ENCODE measurements around the gene PAQR5. TPM values are rescaled to one million over a fixed set of nuclear protein-coding genes. Genes with fewer than 3 reads are reported as not detected.

PAQR5 gene
- polyA plus RNA-seq, 1 experiment, result 2.8 TPM

DNA sequence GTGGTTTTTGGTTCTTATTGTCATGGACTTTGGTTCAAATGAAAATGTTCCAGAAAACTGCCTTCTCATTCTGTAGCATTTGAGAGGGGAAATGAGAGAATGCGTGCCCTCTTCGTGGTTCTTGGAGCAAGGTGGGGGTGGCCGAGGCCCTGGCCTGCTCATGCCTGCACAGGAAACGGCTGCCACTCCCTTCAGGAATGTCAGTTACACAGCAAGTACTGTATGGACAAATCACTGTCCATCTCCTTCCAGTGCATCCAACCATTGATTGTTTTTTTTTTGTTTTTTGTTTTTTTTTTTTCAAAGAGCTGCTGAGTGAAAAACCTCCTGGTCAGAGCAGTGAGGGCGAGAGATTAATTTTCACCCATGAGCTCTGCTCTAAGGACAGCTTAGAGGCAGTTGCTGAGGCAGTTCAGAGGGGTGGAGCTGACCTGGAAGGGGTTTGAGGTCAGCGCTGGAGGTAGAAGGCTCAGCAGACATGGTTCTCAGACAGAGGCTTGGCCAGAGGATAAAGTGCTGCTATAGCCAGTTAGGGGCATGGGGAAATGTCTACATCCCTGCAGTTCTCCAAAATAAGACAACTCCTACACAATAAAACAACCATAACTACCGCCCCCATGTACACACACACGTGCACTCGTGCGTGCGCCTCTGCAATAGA, 95.2 kb downstream of the PAQR5 start:
- DNase-seq (ENCODE audit: low read depth), result no peak
- POLR2A ChIA-PET, result interaction anchor here (0.6 kb wide), 2 partner anchors 61 to 156 kb away, joined by 3 to 4 read pairs; no protein-coding TSS in a partner anchor

DNA sequence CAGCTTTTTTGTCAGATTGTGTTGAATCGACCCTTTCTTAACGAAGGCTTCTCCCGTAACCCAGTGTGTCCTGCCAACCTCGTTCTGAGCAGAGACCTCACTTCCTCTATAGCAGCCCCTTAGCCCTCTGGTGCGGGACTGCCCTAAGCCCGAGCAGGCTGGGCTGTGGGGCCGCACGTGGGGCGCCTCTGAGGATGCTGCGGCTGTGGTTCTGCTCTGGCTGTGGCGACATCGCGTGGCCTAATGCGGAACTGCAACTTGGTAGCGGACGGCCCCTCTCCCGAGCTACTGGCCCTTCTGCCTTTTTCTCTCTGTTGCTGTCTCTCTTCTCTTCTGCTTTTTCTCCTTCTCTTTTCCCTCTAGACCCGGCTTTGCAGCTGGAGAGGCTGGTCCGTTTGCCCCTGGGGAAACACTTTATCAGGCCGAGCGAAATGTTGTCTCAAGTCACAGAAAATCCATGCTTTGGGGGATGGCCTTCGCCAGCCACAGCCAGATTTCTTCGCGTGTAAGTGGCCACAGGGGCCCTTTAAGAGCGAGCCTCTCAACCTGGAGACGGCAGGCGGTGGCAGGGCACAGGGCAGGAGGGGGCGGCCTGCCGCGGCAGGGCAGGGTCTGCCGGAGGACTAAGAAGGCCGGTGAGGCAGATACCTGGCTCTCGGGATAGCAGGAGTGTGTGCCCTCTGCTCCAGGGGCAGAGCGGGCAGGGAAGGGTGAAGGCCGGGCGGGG, 96.0 kb downstream of the PAQR5 start:
- Histone ChIP-seq H3K4me3 (ENCODE audit: low read depth, low read length) (no peak overlapping the region), H3K27me3 (ENCODE audit: control insufficient read depth, insufficient read depth, low read length) (no peaks in the 10 kb centered on the region), H3K36me3 (ENCODE audit: control insufficient read depth, insufficient read depth, low read length) (peaks cover 2% of the 10 kb centered on the region; the same call in 1 of the 2 replicates)
- no peak for DNase-seq (ENCODE audit: low read depth)
- POLR2A ChIA-PET, result interaction anchor here (0.6 kb wide), 2 partner anchors 61 to 156 kb away, joined by 3 to 4 read pairs; no protein-coding TSS in a partner anchor
- CTCF ChIA-PET, result interaction anchor here (0.6 to 4.9 kb wide), 39 partner anchors 9 to 360 kb away, joined by 3 to 70 read pairs (median 4); partner anchors contain the start of genes GLCE, KIF23 and RPLP1
- TF ChIP-seq CTCF (IDR thresholded peaks at IDR 0.05; ENCODE audit: insufficient read depth, low read depth, low read length), result peak; percentile 93

More for the DNA sequence above, 95.2 kb downstream of the PAQR5 start:
- Histone ChIP-seq H3K27me3 (ENCODE audit: control insufficient read depth, insufficient read depth, low read length) (no peaks in the 10 kb centered on the region), H3K36me3 (ENCODE audit: control insufficient read depth, insufficient read depth, low read length) (peaks cover 2% of the 10 kb centered on the region; the same call in 1 of the 2 replicates), H3K4me3 (ENCODE audit: low read depth, low read length) (no peak overlapping the region)
- TF ChIP-seq CTCF (IDR thresholded peaks at IDR 0.05; ENCODE audit: insufficient read depth, low read depth, low read length), result no peak
- CTCF ChIA-PET, result interaction anchor here (0.6 to 4.9 kb wide), 32 partner anchors 10 to 523 kb away, joined by 3 to 70 read pairs (median 4); partner anchors contain the start of genes GLCE and RPLP1

DNA sequence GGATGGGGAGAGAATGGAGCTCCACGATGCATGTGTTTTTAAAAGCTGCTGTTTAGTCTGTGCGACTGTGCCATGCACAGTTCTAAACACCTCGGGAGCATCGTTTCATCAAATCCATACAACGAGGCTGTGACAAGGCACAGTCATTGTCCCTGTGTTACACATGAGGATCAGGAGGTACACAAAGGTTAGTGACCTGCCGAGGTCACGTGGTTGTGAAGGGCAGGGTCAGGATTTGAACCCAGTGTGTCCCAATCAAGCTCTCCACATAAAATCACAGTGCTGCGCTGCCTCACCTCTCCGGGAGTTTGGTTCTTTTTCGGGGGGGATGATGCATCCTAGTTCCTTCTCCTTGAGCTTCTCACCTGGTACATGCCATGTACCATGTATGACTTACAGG, 96.7 kb downstream of the PAQR5 start:
- H3K27me3 ChIP-seq (ENCODE audit: control insufficient read depth, insufficient read depth, low read length), result no peaks in the 10 kb centered on the region
- H3K4me3 ChIP-seq (ENCODE audit: low read depth, low read length), result no peak overlapping the region
- no peak for TF ChIP-seq CTCF (IDR thresholded peaks at IDR 0.05; ENCODE audit: insufficient read depth, low read depth, low read length)
- H3K36me3 ChIP-seq (ENCODE audit: control insufficient read depth, insufficient read depth, low read length), result peaks cover 3% of the 10 kb centered on the region; the same call in 1 of the 2 replicates
- ChIA-PET POLR2A (no interaction called here), CTCF (interaction anchor here (0.7 to 4.9 kb wide), 16 partner anchors 8 to 339 kb away, joined by 3 to 70 read pairs (median 10); partner anchors contain the start of genes GLCE and RPLP1)
- DNase-seq (ENCODE audit: low read depth), result no peak

GRCh38 chr15:69395991-69396390, 97.3 kb downstream of the PAQR5 start:
- ChIA-PET CTCF (interaction anchor here (2.3 to 4.9 kb wide), 4 partner anchors 8 to 339 kb away, joined by 11 to 70 read pairs (median 20); partner anchors contain the start of gene GLCE), POLR2A (no interaction called here)
- no peak for TF ChIP-seq CTCF (IDR thresholded peaks at IDR 0.05; ENCODE audit: insufficient read depth, low read depth, low read length)

GRCh38 chr15:69398491-69398891, 99.8 kb downstream of the PAQR5 start:
- no peak for DNase-seq (ENCODE audit: low read depth)
- CTCF ChIA-PET, result interaction anchor here (0.7 to 1.6 kb wide), 2 partner anchors 64 to 339 kb away, joined by 4 to 5 read pairs; no protein-coding TSS in a partner anchor
- Histone ChIP-seq H3K27me3 (ENCODE audit: control insufficient read depth, insufficient read depth, low read length) (no peaks in the 10 kb centered on the region), H3K4me3 (ENCODE audit: low read depth, low read length) (no peak overlapping the region), H3K36me3 (ENCODE audit: control insufficient read depth, insufficient read depth, low read length) (peaks cover 3% of the 10 kb centered on the region; the same call in 1 of the 2 replicates)
- TF ChIP-seq CTCF (IDR thresholded peaks at IDR 0.05; ENCODE audit: insufficient read depth, low read depth, low read length), result no peak
- POLR2A ChIA-PET, result no interaction called here

More at GRCh38 chr15:69395991-69396390, 97.3 kb downstream of the PAQR5 start:
- Histone ChIP-seq H3K4me3 (ENCODE audit: low read depth, low read length) (no peak overlapping the region), H3K27me3 (ENCODE audit: control insufficient read depth, insufficient read depth, low read length) (no peaks in the 10 kb centered on the region), H3K36me3 (ENCODE audit: control insufficient read depth, insufficient read depth, low read length) (peaks cover 3% of the 10 kb centered on the region; the same call in 1 of the 2 replicates)
- no peak for DNase-seq (ENCODE audit: low read depth)

All from BJ (cell line).